Measurements from ENCODE around the gene FAM107B. TPM values are rescaled to one million over a fixed set of nuclear protein-coding genes. Genes with fewer than 3 reads are reported as not detected.

The FAM107B gene
- total and polyA plus RNA-seq, 2 of the 13 experiments (the other 11 are each of a cell fraction or from before 2014, with no cell fraction given): 15.7 to 24.8 TPM

- TF ChIP-seq ZNF207 (IDR thresholded peaks at IDR 0.05; ENCODE audit: borderline replicate concordance) (no peak), ZNF792 (CRISPR knock-in tag; IDR thresholded peaks at IDR 0.05) (no peak), ZNF292 (CRISPR knock-in tag; IDR thresholded peaks at IDR 0.05; ENCODE audit: borderline replicate concordance, low read depth) (no peak), SMC3 (IDR thresholded peaks at IDR 0.05; ENCODE audit: low read length) (peak; percentile 35; the same call in 1 of the 2 replicates), STAG1 (CRISPR knock-in tag; IDR thresholded peaks at IDR 0.05) (peak; percentile 63), PHF5A (CRISPR knock-in tag; IDR thresholded peaks at IDR 0.05; ENCODE audit: low read depth, unreplicated experiment) (no peak), ZNF615 (CRISPR knock-in tag; IDR thresholded peaks at IDR 0.05; ENCODE audit: borderline replicate concordance) (no peak), CTCF (CRISPR knock-in tag; IDR thresholded peaks at IDR 0.05) (peak; percentile 55)
- in situ Hi-C loops (cut with HindIII; ENCODE audit: extremely low pct_ligation_motif_present, low pct_unique_long_range_greater_than_20kb): loop anchor here (5.0 kb wide), 1 partner anchor 281 kb away; no protein-coding TSS in a partner anchor
- intact Hi-C loops (cut with micrococcal nuclease; ENCODE audit: unreplicated experiment): loop anchor here (5.0 to 10.0 kb wide), 2 partner anchors 284 to 691 kb away; no protein-coding TSS in a partner anchor
- H3K27ac ChIP-seq (ENCODE audit: extremely low read length, insufficient read depth, low read length): no peak overlapping the region
- no peaks in the 10 kb centered on the region for H3K9me3 ChIP-seq (ENCODE audit: low read length)
- ChIA-PET POLR2A (no interaction called here), CTCF (ENCODE audit: low intra/inter-chr PET ratio, low total read pairs) (interaction anchor here (0.9 kb wide), 1 partner anchor 282 kb away, joined by 3 read pairs; no protein-coding TSS in a partner anchor)
- no peak for FAIRE-seq
- no peak for DNase-seq (ENCODE audit: low spot score)
- H4K20me1 ChIP-seq (ENCODE audit: insufficient read depth, low read length): no peaks in the 10 kb centered on the region
- BruUV-seq (replicated peaks): no TSS peak
- H3K9ac ChIP-seq (ENCODE audit: insufficient read depth, low read depth, low read length): no peak overlapping the region
- no peak overlapping the region for H3K4me2 ChIP-seq (ENCODE audit: low read depth, low read length)
- H3K27me3 ChIP-seq (ENCODE audit: control insufficient read depth in 1 of 2, insufficient read depth in 2 of 2, low read length in 2 of 2): peaks cover 2 to 42% of the 10 kb centered on the region in 2 experiments; a peak in 3 of 5 replicates
- H3K4me3 ChIP-seq (replicated peaks in 1 of 3; ENCODE audit: insufficient read depth in 1 of 3, low read depth in 2 of 3, low read length in 3 of 3): no peak overlapping the region
- peak; percentile 64; the same call in 2 of the 3 replicates for ATAC-seq
- 3% methylated on average over 3 of the region's 3 CpGs for WGBS (ENCODE audit: low lambda C conversion rate)
- no peaks in the 10 kb centered on the region for H3K79me2 ChIP-seq (ENCODE audit: insufficient read depth, low read length)
- no peak overlapping the region for H2AFZ ChIP-seq (ENCODE audit: low read length)
- no peaks in the 10 kb centered on the region for H3K36me3 ChIP-seq (replicated peaks in 1 of 2; ENCODE audit: control insufficient read depth in 1 of 2, insufficient read depth in 2 of 2, low read length in 2 of 2)
- H3K4me1 ChIP-seq (ENCODE audit: insufficient read depth, low read length): no peaks in the 10 kb centered on the region
Measured at GRCh38 chr10:14478604-14479003, 296.1 kb downstream of the FAM107B start.
